DOHH2 (cell line): ENCODE data around the gene SERPINA7.

Experiments
- H3F3A ChIP-seq: fragments of 200-600 bp; sonication (generic), shearing (Covaris generic); 2 replicates; pipeline ENCODE4 v1.6.0; 2016; ENCODE audit warnings: antibody characterized with exemption, mild to moderate bottlenecking; ENCODE audit not compliant: control insufficient read depth, insufficient read depth
- H3K27ac ChIP-seq: fragments of 200-600 bp; sonication (generic); 2 replicates; pipeline ENCODE4 v1.5.1; 2014; ENCODE audit warnings: low read depth, mild to moderate bottlenecking, low read length, moderate library complexity
- H3K27me3 ChIP-seq: fragments of 200-600 bp; sonication (generic); 2 replicates; pipeline ENCODE4 v1.6.1; 2014; ENCODE audit warnings: mild to moderate bottlenecking, low read length, mixed read lengths; ENCODE audit not compliant: control insufficient read depth
- H3K36me3 ChIP-seq: fragments of 200-600 bp; sonication (generic); 2 replicates; pipeline ENCODE4 v1.6.1; 2014; ENCODE audit warnings: mild to moderate bottlenecking, low read length, moderate library complexity, mixed read lengths; ENCODE audit not compliant: control insufficient read depth
- H3K4me1 ChIP-seq: fragments of 200-600 bp; sonication (generic); 2 replicates; pipeline ENCODE4 v1.6.1; 2014; ENCODE audit warnings: mild to moderate bottlenecking, low read length, mixed read lengths; ENCODE audit not compliant: control insufficient read depth
- H3K4me2 ChIP-seq: fragments of 200-600 bp; sonication (generic); 2 replicates; pipeline ENCODE4 v1.6.0; 2014; ENCODE audit warnings: mild to moderate bottlenecking, low read length, moderate library complexity
- H3K4me3 ChIP-seq: fragments of 200-600 bp; sonication (generic); 2 replicates; pipeline ENCODE4 v1.5.1; 2014; ENCODE audit warnings: mild to moderate bottlenecking, low read length, mixed read lengths
- H3K79me2 ChIP-seq: fragments of 200-600 bp; sonication (generic); 2 replicates; pipeline ENCODE4 v1.6.1; 2014; ENCODE audit warnings: mild to moderate bottlenecking, low read length, mixed read lengths; ENCODE audit not compliant: control insufficient read depth
- H3K9me2 ChIP-seq: fragments of 200-600 bp; sonication (generic); replicated peaks from 2 replicates; pipeline ENCODE4 v1.6.1; 2014; ENCODE audit warnings: mild to moderate bottlenecking, low read length, mixed read lengths; ENCODE audit not compliant: control insufficient read depth
- H3K9me3 ChIP-seq: fragments of 200-600 bp; sonication (generic); 2 replicates; pipeline ENCODE4 v1.6.1; 2014; ENCODE audit warnings: antibody characterized with exemption, low read length, mixed read lengths; ENCODE audit not compliant: control insufficient read depth, insufficient read depth
- H4K20me1 ChIP-seq: fragments of 200-600 bp; sonication (generic); 2 replicates; pipeline ENCODE4 v1.6.0; 2014; ENCODE audit warnings: low read depth, mild to moderate bottlenecking, antibody characterized with exemption, low read length, moderate library complexity; ENCODE audit not compliant: control insufficient read depth, insufficient read depth
- EZH2phosphoT487 ChIP-seq: fragments of 200-600 bp; sonication (generic); IDR thresholded peaks from 2 replicates; pipeline ENCODE4 v1.6.1; 2017; ENCODE audit warnings: borderline replicate concordance, mild to moderate bottlenecking, antibody characterized with exemption, low read length, moderate library complexity, mixed read lengths
- TF ChIP-seq, protein P1 (sequence below): fragments of 200-600 bp; sonication (generic); IDR thresholded peaks from one replicate; pipeline ENCODE4 v1.5.1; 2014; ENCODE audit warnings: antibody characterized with exemption, mild to moderate bottlenecking, low read depth, low read length; ENCODE audit not compliant: poor library complexity, severe bottlenecking

Gene SERPINA7

GRCh38 chrX:106014119-106014775 lies 24.3 kb downstream of the SERPINA7 start:
- H3K79me2 ChIP-seq = no peaks in the 10 kb centered on the region
- no peak for TF ChIP-seq EZH2phosphoT487
- TF ChIP-seq, protein P1, sequence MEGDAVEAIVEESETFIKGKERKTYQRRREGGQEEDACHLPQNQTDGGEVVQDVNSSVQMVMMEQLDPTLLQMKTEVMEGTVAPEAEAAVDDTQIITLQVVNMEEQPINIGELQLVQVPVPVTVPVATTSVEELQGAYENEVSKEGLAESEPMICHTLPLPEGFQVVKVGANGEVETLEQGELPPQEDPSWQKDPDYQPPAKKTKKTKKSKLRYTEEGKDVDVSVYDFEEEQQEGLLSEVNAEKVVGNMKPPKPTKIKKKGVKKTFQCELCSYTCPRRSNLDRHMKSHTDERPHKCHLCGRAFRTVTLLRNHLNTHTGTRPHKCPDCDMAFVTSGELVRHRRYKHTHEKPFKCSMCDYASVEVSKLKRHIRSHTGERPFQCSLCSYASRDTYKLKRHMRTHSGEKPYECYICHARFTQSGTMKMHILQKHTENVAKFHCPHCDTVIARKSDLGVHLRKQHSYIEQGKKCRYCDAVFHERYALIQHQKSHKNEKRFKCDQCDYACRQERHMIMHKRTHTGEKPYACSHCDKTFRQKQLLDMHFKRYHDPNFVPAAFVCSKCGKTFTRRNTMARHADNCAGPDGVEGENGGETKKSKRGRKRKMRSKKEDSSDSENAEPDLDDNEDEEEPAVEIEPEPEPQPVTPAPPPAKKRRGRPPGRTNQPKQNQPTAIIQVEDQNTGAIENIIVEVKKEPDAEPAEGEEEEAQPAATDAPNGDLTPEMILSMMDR = no peak
- H3F3A ChIP-seq = no peaks in the 10 kb centered on the region
- H3K9me3 ChIP-seq = no peaks in the 10 kb centered on the region
- H3K9me2 ChIP-seq = no peaks in the 10 kb centered on the region
- no peaks in the 10 kb centered on the region for H4K20me1 ChIP-seq
- no peaks in the 10 kb centered on the region for H3K27me3 ChIP-seq
- no peak overlapping the region for H3K4me2 ChIP-seq
- no peaks in the 10 kb centered on the region for H3K4me1 ChIP-seq
- H3K36me3 ChIP-seq = no peaks in the 10 kb centered on the region
- H3K4me3 ChIP-seq = no peak overlapping the region
- H3K27ac ChIP-seq = no peak overlapping the region

DNA sequence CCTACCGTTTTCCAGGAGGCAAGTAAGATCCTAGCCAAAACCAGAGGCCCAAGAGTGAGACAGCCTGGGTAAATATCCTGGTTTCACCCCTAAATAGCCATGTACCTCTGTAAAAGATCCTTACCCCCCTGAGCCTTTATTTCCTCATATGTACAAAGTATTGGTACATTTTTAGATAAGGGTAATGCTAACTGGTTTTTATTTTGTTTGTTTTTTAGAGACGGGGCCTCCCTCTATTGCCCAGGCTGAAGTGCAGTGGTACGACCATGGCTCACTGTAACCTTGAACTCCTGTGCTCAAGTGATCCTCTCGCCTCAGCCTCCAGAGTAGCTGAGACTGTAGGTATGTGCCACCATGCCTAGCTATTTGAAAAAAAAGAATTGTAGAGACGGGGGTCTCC lies 29.4 kb downstream of the SERPINA7 start:
- H4K20me1 ChIP-seq = no peaks in the 10 kb centered on the region
- H3K27me3 ChIP-seq = no peaks in the 10 kb centered on the region
- no peaks in the 10 kb centered on the region for H3K4me1 ChIP-seq
- H3K4me2 ChIP-seq = no peak overlapping the region
- no peak for TF ChIP-seq EZH2phosphoT487
- TF ChIP-seq, protein P1 = no peak
- H3K36me3 ChIP-seq = no peaks in the 10 kb centered on the region
- H3K79me2 ChIP-seq = no peaks in the 10 kb centered on the region
- no peaks in the 10 kb centered on the region for H3K9me2 ChIP-seq
- no peaks in the 10 kb centered on the region for H3F3A ChIP-seq
- H3K4me3 ChIP-seq = no peak overlapping the region
- no peaks in the 10 kb centered on the region for H3K9me3 ChIP-seq
- no peak overlapping the region for H3K27ac ChIP-seq

DNA sequence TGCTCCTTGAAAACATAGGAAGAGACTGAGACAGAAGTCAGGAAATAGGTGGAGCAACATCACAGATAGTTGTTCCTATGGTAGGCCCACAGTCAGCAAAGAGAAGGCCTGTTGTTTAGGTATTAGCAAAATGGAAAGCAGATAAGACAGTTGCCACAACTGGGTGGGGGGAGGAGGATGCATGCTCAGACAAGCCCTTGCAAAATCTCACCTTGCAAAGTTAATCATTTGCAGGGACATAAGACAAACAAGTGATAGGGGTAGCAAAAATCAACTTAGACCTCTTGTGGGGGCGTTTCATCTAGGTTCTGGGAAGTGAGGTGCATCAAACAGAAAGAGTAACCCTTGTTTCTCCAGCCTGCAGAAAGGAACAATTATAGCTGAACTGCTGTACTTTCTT lies 30.7 kb downstream of the SERPINA7 start:
- H4K20me1 ChIP-seq = no peaks in the 10 kb centered on the region
- no peaks in the 10 kb centered on the region for H3K9me3 ChIP-seq
- no peaks in the 10 kb centered on the region for H3K27me3 ChIP-seq
- H3K79me2 ChIP-seq = no peaks in the 10 kb centered on the region
- H3K4me3 ChIP-seq = no peak overlapping the region
- H3F3A ChIP-seq = no peaks in the 10 kb centered on the region
- TF ChIP-seq EZH2phosphoT487 = no peak
- TF ChIP-seq, protein P1 = no peak
- H3K36me3 ChIP-seq = no peaks in the 10 kb centered on the region
- H3K4me1 ChIP-seq = no peaks in the 10 kb centered on the region
- no peak overlapping the region for H3K27ac ChIP-seq
- H3K9me2 ChIP-seq = no peaks in the 10 kb centered on the region
- H3K4me2 ChIP-seq = no peak overlapping the region
